A673 (cell line): ENCODE data around the gene TOB2. TPM values are rescaled to one million over a fixed set of nuclear protein-coding genes. Genes with fewer than 3 reads are reported as not detected.

ENCODE experiments used
- BruUV-seq: library from RNA; stranded (reverse); fragments of 400-500 nt; replicated peaks from 2 replicates; lab custom pipeline; 2021; lab: Mats Ljungman, UMichigan
- CTCF ChIA-PET: fragments of 300-600 bp; sonication (Branson Sonifier 250); formaldehyde crosslinking; loops from one replicate; lab custom pipeline; 2022; ENCODE audit warnings: antibody characterized with exemption; lab: Charles Lee
- POLR2A ChIA-PET: fragments of 300-600 bp; sonication (Branson Sonifier 250); formaldehyde crosslinking; loops from one replicate; lab custom pipeline; 2022; ENCODE audit warnings: antibody characterized with exemption; ENCODE audit not compliant: low non-redundant PET; lab: Charles Lee
- DNase-seq: peaks from one replicate; pipeline ENCODE4 v3.0.0-alpha.2; 2015; ENCODE audit warnings: low spot score
- H3K27ac ChIP-seq: fragments of 200-600 bp; sonication (generic); 2 replicates; pipeline ENCODE4 v1.5.1; 2016; ENCODE audit warnings: mixed run types, low read depth, mild to moderate bottlenecking, mixed read lengths, antibody characterized with exemption, low read length; ENCODE audit not compliant: poor library complexity, severe bottlenecking
- H3K27me3 ChIP-seq: fragments of 200-600 bp; sonication (generic); replicated peaks from 2 replicates; pipeline ENCODE4 v1.6.1; 2017; ENCODE audit warnings: mixed run types, low read depth, mild to moderate bottlenecking, mixed read lengths, antibody characterized with exemption, low read length; ENCODE audit not compliant: insufficient read depth, poor library complexity
- H3K36me3 ChIP-seq: fragments of 200-600 bp; sonication (generic); 2 replicates; pipeline ENCODE4 v1.6.1; 2016; ENCODE audit warnings: mixed run types, mild to moderate bottlenecking, mixed read lengths, antibody characterized with exemption, low read length; ENCODE audit not compliant: insufficient read depth, poor library complexity, severe bottlenecking
- H3K4me1 ChIP-seq: fragments of 200-600 bp; sonication (generic); 2 replicates; pipeline ENCODE4 v1.6.1; 2017; ENCODE audit warnings: mixed run types, mild to moderate bottlenecking, mixed read lengths, antibody characterized with exemption, low read length; ENCODE audit not compliant: insufficient read depth, poor library complexity, severe bottlenecking
- H3K4me3 ChIP-seq: fragments of 200-600 bp; sonication (generic); 2 replicates; pipeline ENCODE4 v1.5.1; 2016; ENCODE audit warnings: low read depth, mixed run types, mild to moderate bottlenecking, mixed read lengths, low read length; ENCODE audit not compliant: poor library complexity, severe bottlenecking
- H3K9me3 ChIP-seq: fragments of 200-600 bp; sonication (generic); 2 replicates; pipeline ENCODE4 v1.6.1; 2016; ENCODE audit warnings: mixed run types, low read depth, mild to moderate bottlenecking, mixed read lengths, antibody characterized with exemption, low read length; ENCODE audit not compliant: poor library complexity, severe bottlenecking
- EZH2 ChIP-seq: fragments of 200-600 bp; sonication (generic); IDR thresholded peaks from 2 replicates; pipeline ENCODE4 v1.6.1; 2017; ENCODE audit warnings: borderline replicate concordance, low read depth, mild to moderate bottlenecking, mixed read lengths, antibody characterized with exemption, low read length; ENCODE audit not compliant: poor library complexity, severe bottlenecking
- intact Hi-C: fragments of 100-400 bp; cut with micrococcal nuclease; formaldehyde crosslinking; loops from one replicate; pipeline ENCODE4 v1.10.0; 2022; ENCODE audit not compliant: unreplicated experiment
- total RNA-seq: library from RNA; stranded (reverse); gene quantifications from 2 replicates; pipeline ENCODE4 v1.2.3, GENCODE V29; 2021
- TF ChIP-seq, protein P1 (sequence below): fragments of 300-800, 200-600 bp; sonication (generic); conservative IDR thresholded peaks from 2 replicates; pipeline ENCODE4 v1.5.1; 2017; ENCODE audit warnings: low read depth, mild to moderate bottlenecking, antibody characterized with exemption, low read length, moderate library complexity, mixed read lengths

The TOB2 gene
- total RNA-seq, 1 experiment from 2014 or later, result 53.8 TPM

GRCh38 chr22:41425660-41426365 is 20.8 kb downstream of the TOB2 start:
- no TSS peak for BruUV-seq
- no peak for DNase-seq
- Histone ChIP-seq H3K27ac (no peak overlapping the region), H3K4me1 (no peaks in the 10 kb centered on the region), H3K4me3 (no peak overlapping the region), H3K27me3 (no peaks in the 10 kb centered on the region), H3K9me3 (no peaks in the 10 kb centered on the region), H3K36me3 (no peaks in the 10 kb centered on the region)
- TF ChIP-seq, protein P1, sequence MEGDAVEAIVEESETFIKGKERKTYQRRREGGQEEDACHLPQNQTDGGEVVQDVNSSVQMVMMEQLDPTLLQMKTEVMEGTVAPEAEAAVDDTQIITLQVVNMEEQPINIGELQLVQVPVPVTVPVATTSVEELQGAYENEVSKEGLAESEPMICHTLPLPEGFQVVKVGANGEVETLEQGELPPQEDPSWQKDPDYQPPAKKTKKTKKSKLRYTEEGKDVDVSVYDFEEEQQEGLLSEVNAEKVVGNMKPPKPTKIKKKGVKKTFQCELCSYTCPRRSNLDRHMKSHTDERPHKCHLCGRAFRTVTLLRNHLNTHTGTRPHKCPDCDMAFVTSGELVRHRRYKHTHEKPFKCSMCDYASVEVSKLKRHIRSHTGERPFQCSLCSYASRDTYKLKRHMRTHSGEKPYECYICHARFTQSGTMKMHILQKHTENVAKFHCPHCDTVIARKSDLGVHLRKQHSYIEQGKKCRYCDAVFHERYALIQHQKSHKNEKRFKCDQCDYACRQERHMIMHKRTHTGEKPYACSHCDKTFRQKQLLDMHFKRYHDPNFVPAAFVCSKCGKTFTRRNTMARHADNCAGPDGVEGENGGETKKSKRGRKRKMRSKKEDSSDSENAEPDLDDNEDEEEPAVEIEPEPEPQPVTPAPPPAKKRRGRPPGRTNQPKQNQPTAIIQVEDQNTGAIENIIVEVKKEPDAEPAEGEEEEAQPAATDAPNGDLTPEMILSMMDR, result no peak
- TF ChIP-seq EZH2, result no peak
- ChIA-PET POLR2A (no interaction called here), CTCF (no interaction called here)
- intact Hi-C loops, result no loop called here

DNA sequence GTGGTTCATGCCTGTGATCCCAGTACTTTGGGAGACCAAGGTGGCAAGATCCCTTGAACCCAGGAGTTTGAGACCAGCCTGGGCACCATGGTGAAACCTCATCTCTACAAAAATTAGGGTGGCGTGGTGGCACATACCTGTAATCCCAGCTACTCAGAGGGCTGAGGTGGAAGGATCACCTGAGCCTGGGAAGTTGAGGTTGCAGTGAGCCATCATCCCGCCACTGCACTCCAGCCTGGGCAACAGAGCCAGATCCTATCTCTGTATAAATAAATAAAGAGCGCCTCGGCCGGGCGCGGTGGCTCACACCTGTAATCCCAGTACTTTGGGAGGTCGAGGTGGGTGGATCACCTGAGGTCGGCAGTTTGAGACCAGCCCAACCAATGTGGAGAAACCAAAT is 27.9 kb downstream of the TOB2 start:
- Histone ChIP-seq H3K27ac (no peak overlapping the region), H3K4me3 (no peak overlapping the region), H3K27me3 (no peaks in the 10 kb centered on the region), H3K9me3 (no peaks in the 10 kb centered on the region), H3K36me3 (no peaks in the 10 kb centered on the region), H3K4me1 (peaks cover 7% of the 10 kb centered on the region)
- intact Hi-C loops, result no loop called here
- ChIA-PET CTCF (no interaction called here), POLR2A (no interaction called here)
- no peak for TF ChIP-seq EZH2
- TF ChIP-seq, protein P1, result no peak
- DNase-seq, result no peak
- no TSS peak for BruUV-seq

GRCh38 chr22:41417622-41418390 is 28.8 kb downstream of the TOB2 start:
- no peaks in the 10 kb centered on the region for H3K9me3 ChIP-seq
- no TSS peak for BruUV-seq
- intact Hi-C loops, result no loop called here
- H3K4me3 ChIP-seq, result no peak overlapping the region
- H3K27ac ChIP-seq, result no peak overlapping the region
- DNase-seq, result no peak
- peaks cover 10% of the 10 kb centered on the region for H3K4me1 ChIP-seq
- ChIA-PET CTCF (no interaction called here), POLR2A (no interaction called here)
- H3K27me3 ChIP-seq, result no peaks in the 10 kb centered on the region
- H3K36me3 ChIP-seq, result no peaks in the 10 kb centered on the region
- TF ChIP-seq, protein P1, result no peak
- no peak for TF ChIP-seq EZH2
